MM.1S (cell line): ENCODE measurements around the gene FAM83G.
"Not testable (repeated sequence)": the region's sequence is repeated elsewhere in the genome, so short reads cannot be mapped to it uniquely, and the experiment has no call there.

Experiments
- DNase-seq: peaks from one replicate; pipeline ENCODE4 v3.0.0-alpha.2; 2015
- H2AFZ ChIP-seq: fragments of 300-600 bp; sonication (generic); 2 replicates; pipeline ENCODE4 v1.6.0; 2016; ENCODE audit warnings: antibody characterized with exemption, low read length
- H3F3A ChIP-seq: fragments of 300-600 bp; sonication (generic); 2 replicates; pipeline ENCODE4 v1.6.1; 2016; ENCODE audit warnings: mild to moderate bottlenecking, antibody characterized with exemption, low read length, moderate library complexity, mixed read lengths; ENCODE audit not compliant: insufficient read depth
- H3K27ac ChIP-seq: fragments of 300-600 bp; sonication (generic); 2 replicates; pipeline ENCODE4 v1.5.1; 2016; ENCODE audit warnings: mild to moderate bottlenecking, low read length
- H3K27me3 ChIP-seq: fragments of 300-600 bp; sonication (generic); replicated peaks from 2 replicates; pipeline ENCODE4 v1.6.0; 2016; ENCODE audit warnings: low read length; ENCODE audit not compliant: insufficient read depth
- H3K36me3 ChIP-seq: fragments of 300-600 bp; sonication (generic); replicated peaks from 2 replicates; pipeline ENCODE4 v1.6.1; 2016; ENCODE audit warnings: mild to moderate bottlenecking, low read length, mixed read lengths; ENCODE audit not compliant: insufficient read depth
- H3K4me1 ChIP-seq: fragments of 300-600 bp; sonication (generic); 2 replicates; pipeline ENCODE4 v1.6.1; 2016; ENCODE audit warnings: low read length, mixed read lengths
- H3K4me2 ChIP-seq: fragments of 300-600 bp; sonication (generic); 2 replicates; pipeline ENCODE4 v1.6.0; 2016; ENCODE audit warnings: low read depth, low read length
- H3K4me3 ChIP-seq: fragments of 300-600 bp; sonication (generic); 2 replicates; pipeline ENCODE4 v1.5.1; 2016; ENCODE audit warnings: low read length, mixed read lengths
- H3K79me2 ChIP-seq: fragments of 300-600 bp; sonication (generic); 2 replicates; pipeline ENCODE4 v1.6.1; 2016; ENCODE audit warnings: mixed run types, low read length, mixed read lengths
- H3K9ac ChIP-seq: fragments of 300-600 bp; sonication (generic); 2 replicates; pipeline ENCODE4 v1.6.1; 2016; ENCODE audit warnings: low read length, mixed read lengths
- H3K9me2 ChIP-seq: fragments of 300-600 bp; sonication (generic); replicated peaks from 2 replicates; pipeline ENCODE4 v1.6.1; 2016; ENCODE audit warnings: mild to moderate bottlenecking, low read length, mixed read lengths; ENCODE audit not compliant: insufficient read depth
- H3K9me3 ChIP-seq: fragments of 300-600 bp; sonication (generic); replicated peaks from 2 replicates; pipeline ENCODE4 v1.6.1; 2016; ENCODE audit warnings: mild to moderate bottlenecking, low read length, mixed read lengths; ENCODE audit not compliant: insufficient read depth
- H4K20me1 ChIP-seq: fragments of 300-600 bp; sonication (generic); 2 replicates; pipeline ENCODE4 v1.6.1; 2016; ENCODE audit warnings: mild to moderate bottlenecking, low read length, moderate library complexity, mixed read lengths; ENCODE audit not compliant: insufficient read depth

FAM83G gene

DNA sequence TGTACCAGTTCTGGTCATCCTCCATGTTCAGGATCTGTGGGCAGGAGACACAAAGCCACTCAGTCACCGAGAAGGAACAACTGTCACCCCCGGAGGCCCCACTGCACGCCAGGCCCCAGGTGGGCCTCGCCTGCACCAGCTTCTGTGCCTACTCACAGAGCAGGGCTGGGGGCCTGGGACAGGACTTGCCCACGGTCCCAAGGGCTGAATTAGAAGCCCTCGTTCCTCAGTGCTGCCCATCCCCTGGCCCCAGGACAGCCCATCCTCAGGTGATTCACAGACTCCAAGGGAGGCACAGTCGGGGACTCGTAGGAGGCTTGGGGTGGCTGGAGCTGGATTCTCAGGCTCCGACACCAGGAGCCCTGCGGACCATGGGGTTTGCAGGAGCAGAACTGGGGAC, 37.3 kb upstream of the FAM83G start:
- not testable (repeated sequence) for H3K9ac ChIP-seq

DNA sequence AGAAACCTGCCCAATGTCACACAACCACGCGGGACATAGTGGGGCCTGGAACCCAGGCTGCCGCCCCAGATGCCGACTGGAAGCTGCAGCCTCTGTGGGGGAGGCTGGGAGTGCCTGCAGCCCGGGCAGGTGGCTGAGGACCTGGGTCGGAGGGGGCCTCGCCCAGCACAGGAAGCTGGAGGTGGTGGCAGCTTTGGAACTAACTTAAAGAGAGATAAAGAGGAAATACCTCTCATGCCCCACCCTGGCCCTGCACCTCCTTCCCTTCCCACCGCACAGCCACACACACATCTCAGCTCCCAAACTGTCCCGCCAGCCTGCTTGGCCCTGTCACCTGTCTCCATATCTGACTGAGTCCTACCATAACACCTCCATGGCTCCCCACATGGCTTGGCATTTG, 35.8 kb upstream of the FAM83G start:
- not testable (repeated sequence) for DNase-seq, H3K27me3 ChIP-seq, H3K4me1 ChIP-seq, H3K9me2 ChIP-seq, H3K9ac ChIP-seq, H2AFZ ChIP-seq, H3K9me3 ChIP-seq, H3K4me3 ChIP-seq, H3K27ac ChIP-seq, H3K36me3 ChIP-seq, H3K79me2 ChIP-seq, H3K4me2 ChIP-seq, H3F3A ChIP-seq, H4K20me1 ChIP-seq

More for the DNA sequence above, 37.3 kb upstream of the FAM83G start:
- not testable (repeated sequence) for H4K20me1 ChIP-seq, H3F3A ChIP-seq, H2AFZ ChIP-seq, DNase-seq, H3K79me2 ChIP-seq, H3K9me3 ChIP-seq, H3K9me2 ChIP-seq, H3K4me1 ChIP-seq, H3K27me3 ChIP-seq, H3K4me2 ChIP-seq, H3K27ac ChIP-seq, H3K36me3 ChIP-seq, H3K4me3 ChIP-seq

DNA sequence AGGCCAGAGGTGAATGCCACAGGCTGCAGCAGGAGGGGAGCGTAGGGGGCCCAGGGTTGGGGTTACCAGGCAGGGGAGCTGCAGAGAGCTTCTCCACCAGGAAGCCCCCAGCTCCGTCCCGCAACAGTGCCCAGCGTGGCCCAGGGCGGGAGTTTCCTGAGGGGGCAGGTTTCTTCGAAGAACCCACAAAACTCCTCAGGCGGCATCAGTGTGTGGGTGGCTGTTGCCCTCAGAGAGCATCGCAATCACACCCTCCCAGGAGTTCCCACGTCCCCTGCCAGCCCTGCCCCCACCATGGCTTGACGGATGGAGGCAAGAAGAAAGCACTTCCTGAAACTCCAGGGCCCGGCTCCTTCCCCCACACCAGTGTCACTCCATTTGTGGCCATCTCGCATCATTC, 34.2 kb upstream of the FAM83G start:
- H3K4me2 ChIP-seq, H3K27ac ChIP-seq, H3K79me2 ChIP-seq, DNase-seq, H3K9ac ChIP-seq, H3K4me1 ChIP-seq, H3K9me3 ChIP-seq, H3K4me3 ChIP-seq, H4K20me1 ChIP-seq, H2AFZ ChIP-seq, H3K9me2 ChIP-seq, H3F3A ChIP-seq, H3K27me3 ChIP-seq, H3K36me3 ChIP-seq: not testable (repeated sequence)

DNA sequence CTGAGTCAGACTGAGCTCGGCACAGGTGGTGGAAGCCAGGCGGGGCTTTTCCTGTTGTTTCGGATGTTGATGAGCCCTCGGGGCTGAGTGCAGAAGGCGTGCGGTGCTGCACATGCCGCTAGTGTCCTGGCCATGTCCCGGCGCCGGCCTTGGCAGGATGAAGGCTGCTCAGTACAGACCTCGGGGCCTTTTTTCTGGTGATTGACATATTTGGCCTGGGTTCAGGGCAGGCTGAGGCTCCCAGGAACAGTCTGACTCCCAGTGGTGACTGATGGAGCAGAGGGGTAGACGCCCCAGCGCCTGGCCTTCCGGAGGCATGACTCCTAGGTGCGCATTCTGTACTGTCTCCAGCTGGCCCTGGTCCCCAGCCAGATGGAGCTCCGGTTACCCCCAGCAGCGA, 33.4 kb upstream of the FAM83G start:
- H3F3A ChIP-seq, H3K9ac ChIP-seq, H3K4me1 ChIP-seq, H2AFZ ChIP-seq, H3K9me2 ChIP-seq, H3K27ac ChIP-seq, H3K9me3 ChIP-seq, H3K79me2 ChIP-seq, H3K4me2 ChIP-seq, H3K27me3 ChIP-seq, H3K36me3 ChIP-seq, H4K20me1 ChIP-seq, DNase-seq, H3K4me3 ChIP-seq: not testable (repeated sequence)

DNA sequence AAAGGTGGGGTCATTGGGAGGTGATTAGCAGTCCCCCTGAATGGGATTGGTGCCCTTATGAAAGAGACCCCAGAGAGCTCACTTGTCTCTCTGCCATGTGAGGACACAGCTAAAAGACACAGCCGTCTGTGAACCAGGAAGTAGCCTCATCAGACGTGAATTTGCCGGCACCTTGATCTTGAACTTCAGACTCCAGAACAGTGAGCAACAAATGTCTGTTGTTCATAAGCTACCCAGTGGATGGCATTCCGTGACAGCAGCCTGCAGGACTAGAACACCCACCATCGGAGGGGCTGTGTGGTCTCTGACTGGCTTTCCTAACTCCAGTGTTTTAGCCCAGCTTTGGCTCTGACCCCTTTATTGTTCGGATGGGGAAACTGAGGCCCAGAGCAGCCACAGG, 33.0 kb upstream of the FAM83G start:
- H3K4me2 ChIP-seq, H3K4me3 ChIP-seq, H3K36me3 ChIP-seq, H3K27ac ChIP-seq, H2AFZ ChIP-seq, DNase-seq, H3K9me3 ChIP-seq, H3K9ac ChIP-seq, H3K27me3 ChIP-seq, H3K79me2 ChIP-seq, H3K9me2 ChIP-seq, H3K4me1 ChIP-seq, H3F3A ChIP-seq, H4K20me1 ChIP-seq: not testable (repeated sequence)

DNA sequence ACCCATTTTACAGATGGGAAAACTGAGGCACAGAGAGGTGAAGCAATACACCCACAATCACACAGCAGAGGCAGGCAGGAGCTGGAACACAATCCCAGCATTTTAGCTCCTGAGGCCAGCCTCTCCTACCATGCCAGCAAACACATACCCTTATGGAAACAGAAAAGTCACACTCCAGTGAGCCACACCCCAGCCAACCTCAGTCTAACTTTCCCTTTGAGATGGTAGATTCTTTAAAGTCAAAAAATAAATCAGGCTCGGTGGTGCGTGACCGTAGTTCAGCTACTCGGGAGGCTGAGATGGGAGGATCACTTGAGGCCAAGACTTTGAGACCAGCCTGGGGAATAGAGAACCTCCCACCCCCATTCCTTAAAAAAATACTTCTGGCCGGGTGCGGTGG, 31.6 kb upstream of the FAM83G start:
- H3K4me3 ChIP-seq, H3K9ac ChIP-seq, H3K9me2 ChIP-seq, H3K4me2 ChIP-seq, H2AFZ ChIP-seq, H3K79me2 ChIP-seq, H3K36me3 ChIP-seq, DNase-seq, H3K27me3 ChIP-seq, H3K4me1 ChIP-seq, H3K9me3 ChIP-seq, H3F3A ChIP-seq, H3K27ac ChIP-seq, H4K20me1 ChIP-seq: not testable (repeated sequence)

DNA sequence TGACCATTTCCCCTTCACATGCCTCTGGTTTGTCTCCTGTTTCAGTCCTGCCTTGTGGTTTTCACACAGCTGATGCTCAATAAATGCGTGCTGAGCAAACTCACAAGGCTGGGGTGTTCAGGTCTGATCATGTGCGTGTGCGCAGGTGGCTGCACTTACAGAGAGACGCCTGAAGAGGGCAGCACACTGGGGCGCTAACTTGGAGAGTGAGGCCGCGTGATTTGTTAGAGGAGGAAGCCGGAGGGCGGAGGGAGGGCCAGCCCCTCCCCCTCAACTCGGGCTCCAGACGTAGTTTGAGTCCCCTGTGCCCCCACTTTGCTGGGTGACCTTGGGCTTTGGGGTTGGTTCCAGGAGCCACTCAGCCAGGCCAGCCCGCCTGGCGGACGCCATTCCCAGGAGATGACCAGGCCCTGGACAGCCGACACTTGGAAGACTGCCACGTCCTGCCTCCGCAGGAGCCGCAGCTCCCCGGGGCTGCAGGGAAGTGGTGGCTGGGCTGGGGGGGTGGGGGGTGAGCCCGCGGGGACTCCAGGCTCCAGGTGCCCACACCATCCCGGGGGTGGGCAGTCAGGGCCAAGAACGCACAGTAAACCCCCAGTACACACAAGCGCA, 27.9 kb upstream of the FAM83G start:
- not testable (repeated sequence) for H3K9ac ChIP-seq, H3K4me2 ChIP-seq, H3K9me2 ChIP-seq, H3K4me3 ChIP-seq, H3K4me1 ChIP-seq, H3K79me2 ChIP-seq, H4K20me1 ChIP-seq, H2AFZ ChIP-seq, H3K36me3 ChIP-seq, DNase-seq, H3K27me3 ChIP-seq, H3F3A ChIP-seq, H3K27ac ChIP-seq, H3K9me3 ChIP-seq
